Stomach (tissue), 4 donors: Measurements from ENCODE around the gene FCAR.

ENCODE experiments used
- CTCF ChIP-seq, 7 experiments: fragments of 450-650 bp in 4 of 7; fragments of 200-600 bp in 3 of 7; sonication (generic) in 3 of 7; IDR thresholded peaks; one replicate each; pipeline ENCODE4 v1.5.1; 2016 to 2019; ENCODE audit warnings: antibody characterized with exemption in 7 of 7, control low read depth in 2 of 7, mild to moderate bottlenecking in 1 of 7
- POLR2A ChIP-seq, 4 donors: fragments of 450-650 bp; IDR thresholded peaks; one replicate each; pipeline ENCODE4 v1.6.1; 2016; ENCODE audit warnings: antibody characterized with exemption in 4 of 4, control low read depth in 2 of 4, mild to moderate bottlenecking in 1 of 4, moderate library complexity in 1 of 4
- POLR2AphosphoS5 ChIP-seq, 3 donors: sonication (generic); formaldehyde crosslinking; IDR thresholded peaks; one replicate each; pipeline ENCODE4 v1.6.1; 2016; ENCODE audit warnings: antibody characterized with exemption in 3 of 3

- TF ChIP-seq POLR2AphosphoS5 (IDR thresholded peaks at IDR 0.05) (no peak), CTCF (IDR thresholded peaks at IDR 0.05) (no peak), POLR2A (IDR thresholded peaks at IDR 0.05) (no peak)
Observed at GRCh38 chr19:54923276-54923675, 49.2 kb downstream of the FCAR start.
